GM23338 (cell line): ENCODE results near the gene SCAMP5. TPM values are rescaled to one million over a fixed set of nuclear protein-coding genes. Genes with fewer than 3 reads are reported as not detected.

Experiments used
- ATAC-seq: fragments of 200-7000 bp; cut with Tn5 transposase; 3 replicates; pipeline ENCODE4 v1.9.1; 2020
- DNase-seq: peaks from one replicate; pipeline ENCODE4 v3.0.0-alpha.2; 2015; ENCODE audit warnings: low spot score
- H2AFZ ChIP-seq: fragments of 200-600 bp; sonication (generic); 2 replicates; pipeline ENCODE4 v1.8.0; 2016; ENCODE audit warnings: antibody characterized with exemption, mild to moderate bottlenecking, moderate library complexity
- H3F3A ChIP-seq: fragments of 200-600 bp; sonication (generic); replicated peaks from 2 replicates; pipeline ENCODE4 v1.8.0; 2017; ENCODE audit warnings: antibody characterized with exemption, mixed run types, low read depth
- H3K27ac ChIP-seq: fragments of 200-600 bp; sonication (generic); 2 replicates; pipeline ENCODE4 v1.6.1; 2016; ENCODE audit warnings: low read depth
- H3K27me3 ChIP-seq: fragments of 200-600 bp; sonication (generic); 2 replicates; pipeline ENCODE4 v1.8.0; 2016; ENCODE audit warnings: mild to moderate bottlenecking, mixed run types, moderate library complexity; ENCODE audit not compliant: insufficient read depth
- H3K36me3 ChIP-seq: fragments of 200-600 bp; sonication (generic); 2 replicates; pipeline ENCODE4 v1.8.0; 2016; ENCODE audit warnings: mild to moderate bottlenecking; ENCODE audit not compliant: insufficient read depth
- H3K4me1 ChIP-seq: fragments of 200-600 bp; sonication (generic); 2 replicates; pipeline ENCODE4 v1.8.0; 2016; ENCODE audit warnings: mild to moderate bottlenecking, moderate library complexity; ENCODE audit not compliant: insufficient read depth
- H3K4me2 ChIP-seq: fragments of 200-600 bp; sonication (generic); 2 replicates; pipeline ENCODE4 v1.7.1; 2017; ENCODE audit warnings: mixed run types
- H3K4me3 ChIP-seq: fragments of 200-600 bp; sonication (generic); 2 replicates; pipeline ENCODE4 v1.6.1; 2016; ENCODE audit warnings: mixed run types
- H3K79me2 ChIP-seq: fragments of 200-600 bp; sonication (generic); replicated peaks from 2 replicates; pipeline ENCODE4 v1.8.0; 2017; ENCODE audit warnings: mild to moderate bottlenecking; ENCODE audit not compliant: insufficient read depth
- H3K9me2 ChIP-seq: fragments of 200-600 bp; sonication (generic); 2 replicates; pipeline ENCODE4 v1.8.0; 2017; ENCODE audit not compliant: insufficient read depth
- H4K20me1 ChIP-seq: fragments of 200-600 bp; sonication (generic); replicated peaks from 2 replicates; pipeline ENCODE4 v1.8.0; 2017; ENCODE audit warnings: mild to moderate bottlenecking; ENCODE audit not compliant: insufficient read depth
- H3K27ac Mint-ChIP-seq: 2 replicates; pipeline ENCODE4 v1.8.0; 2020; ENCODE audit warnings: inconsistent platforms, mild to moderate bottlenecking, moderate library complexity, mixed read lengths
- H3K27me3 Mint-ChIP-seq: 3 replicates; pipeline ENCODE4 v1.8.0; 2022; ENCODE audit warnings: low read depth, mild to moderate bottlenecking, moderate library complexity, mixed read lengths, inconsistent platforms; ENCODE audit not compliant: insufficient read depth, poor library complexity
- H3K36me3 Mint-ChIP-seq: 3 replicates; pipeline ENCODE4 v1.8.0; 2021; ENCODE audit warnings: low read depth, mild to moderate bottlenecking, inconsistent platforms, moderate library complexity, mixed read lengths
- H3K4me1 Mint-ChIP-seq: 3 replicates; pipeline ENCODE4 v1.8.0; 2020; ENCODE audit warnings: mild to moderate bottlenecking, inconsistent platforms, mixed read lengths
- H3K4me3 Mint-ChIP-seq: 3 replicates; pipeline ENCODE4 v1.8.0; 2021; ENCODE audit warnings: moderate library complexity, mild to moderate bottlenecking, inconsistent platforms, mixed read lengths
- H3K9me3 Mint-ChIP-seq: 3 replicates; pipeline ENCODE4 v1.8.0; 2020; ENCODE audit warnings: moderate library complexity, mild to moderate bottlenecking, inconsistent platforms, mixed read lengths
- CREB1 ChIP-seq: fragments of 250-450 bp; sonication (Bioruptor Pico); IDR thresholded peaks from 2 replicates; pipeline ENCODE4 v1.5.0; 2020; ENCODE audit warnings: low read depth, mild to moderate bottlenecking, moderate library complexity
- EZH2 ChIP-seq: fragments of 200-600 bp; sonication (generic); IDR thresholded peaks from one replicate; pipeline ENCODE4 v1.8.0; 2017; ENCODE audit warnings: antibody characterized with exemption, mild to moderate bottlenecking, low read depth; ENCODE audit not compliant: unreplicated experiment
- EZH2phosphoT487 ChIP-seq: fragments of 200-600 bp; sonication (generic); IDR thresholded peaks from one replicate; pipeline ENCODE4 v1.8.1; 2018; ENCODE audit warnings: antibody characterized with exemption; ENCODE audit not compliant: unreplicated experiment
- JUNB ChIP-seq: IDR thresholded peaks from one replicate; pipeline ENCODE4 v1.6.1; 2016; ENCODE audit warnings: antibody characterized with exemption; ENCODE audit not compliant: unreplicated experiment
- NANOG ChIP-seq: IDR thresholded peaks from 2 replicates; pipeline ENCODE4 v1.6.1; 2016; ENCODE audit warnings: antibody characterized with exemption, borderline replicate concordance
- POLR2AphosphoS5 ChIP-seq: IDR thresholded peaks from 2 replicates; pipeline ENCODE4 v1.6.1; 2016; ENCODE audit warnings: antibody characterized with exemption, low read depth
- STAT1 ChIP-seq: IDR thresholded peaks from one replicate; pipeline ENCODE4 v1.6.1; 2016; ENCODE audit warnings: antibody characterized with exemption; ENCODE audit not compliant: unreplicated experiment
- ZNF114 ChIP-seq: fragments of 250-450 bp; sonication (Bioruptor Pico); IDR thresholded peaks from 2 replicates; pipeline ENCODE4 v1.5.0; 2020; ENCODE audit warnings: mild to moderate bottlenecking, moderate library complexity
- ZNF331 ChIP-seq: fragments of 250-450 bp; sonication (Bioruptor Pico); IDR thresholded peaks from 2 replicates; pipeline ENCODE4 v1.5.0; 2020; ENCODE audit warnings: low read depth, mild to moderate bottlenecking, moderate library complexity
- polyA plus RNA-seq: library from polyadenylated mRNA; unstranded; fragments of >200 nt; fragmentation: Nextera tagmentation; extraction: Ambion mirVana; gene quantifications from 2 replicates; pipeline ENCODE4 v1.2.1, GENCODE V29; 2016
- total RNA-seq: library from RNA; depleted of rRNA; stranded (reverse); fragments of >200 nt; shearing (Covaris generic); gene quantifications from 2 replicates; pipeline ENCODE4 v1.2.3, GENCODE V29; 2014
- TF ChIP-seq, protein P1 (sequence below): IDR thresholded peaks from one replicate; pipeline ENCODE4 v1.6.1; 2018; ENCODE audit warnings: antibody characterized with exemption; ENCODE audit not compliant: unreplicated experiment
- TF ChIP-seq, protein P2 (sequence below): IDR thresholded peaks from 2 replicates; pipeline ENCODE4 v1.6.1; 2016; ENCODE audit warnings: antibody characterized with exemption

SCAMP5 gene
- total and polyA plus RNA-seq, 2 experiments from 2014 or later = 12.8 to 43.3 TPM

DNA sequence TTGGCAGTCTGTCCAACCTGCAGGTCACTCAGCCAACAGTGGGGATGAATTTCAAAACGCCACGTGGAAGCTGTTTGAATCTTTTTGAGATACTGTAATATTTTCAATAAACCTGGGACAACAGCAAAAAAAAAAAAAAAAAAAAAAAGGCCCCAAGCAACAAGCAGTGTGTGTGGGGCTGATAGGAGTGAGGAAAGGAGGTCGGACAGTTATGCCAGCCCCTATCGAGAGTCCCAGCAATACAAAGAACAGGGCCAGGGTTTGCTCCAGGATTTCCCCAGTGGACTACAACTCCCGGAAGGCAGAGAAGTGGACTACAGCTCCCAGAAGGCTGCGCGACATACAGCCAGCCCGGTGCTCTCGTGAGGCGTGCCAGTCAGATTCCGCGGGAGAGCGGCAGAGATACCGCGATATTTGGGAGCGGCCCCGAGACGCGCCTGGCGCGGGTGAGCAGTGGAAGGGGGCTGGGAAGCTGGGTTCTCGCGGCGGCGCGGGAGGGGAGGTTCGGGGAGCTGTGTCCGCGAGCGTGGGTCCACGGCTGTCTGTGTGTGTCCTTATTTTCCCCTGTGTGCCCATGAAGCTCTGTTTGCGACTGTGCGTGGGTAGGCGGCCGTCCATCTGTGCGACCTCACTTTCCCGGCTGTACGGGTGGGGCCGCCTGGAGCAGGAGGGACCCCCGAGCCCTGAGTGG lies 28.0 kb downstream of the SCAMP5 start, which contains the start of gene PPCDC:
Gene PPCDC (plus strand): TSS at position 410 of the 691 bp plus-strand sequence. CDS start 4,729 bp downstream, outside the sequence.
- Histone ChIP-seq H4K20me1 (no peaks in the 10 kb centered on the region), H3K27ac (no peak within 1 kb of the TSS), H3F3A (no peaks in the 10 kb centered on the region), H3K4me3 (peak within 1 kb of the TSS; percentile 99), H3K4me2 (peak within 1 kb of the TSS; percentile 100), H3K4me1 (peaks cover 7% of the 10 kb centered on the region; the same call in 1 of the 2 replicates), H3K9me2 (no peaks in the 10 kb centered on the region), H2AFZ (peak within 1 kb of the TSS; percentile 94), H3K79me2 (peaks cover 14% of the 10 kb centered on the region), H3K36me3 (no peaks in the 10 kb centered on the region), H3K27me3 (no peaks in the 10 kb centered on the region)
- H3K27me3 Mint-ChIP-seq = peaks cover 13% of the 10 kb centered on the region
- peaks cover 15% of the 10 kb centered on the region for H3K36me3 Mint-ChIP-seq
- DNase-seq (peak; percentile 98), ATAC-seq (peak; percentile 98)
- TF ChIP-seq NANOG (no peak), POLR2AphosphoS5 (peak; percentile 98), EZH2phosphoT487 (no peak), ZNF114 (CRISPR knock-in tag) (no peak), CREB1 (CRISPR knock-in tag) (no peak; the same call in 1 of the 2 replicates)
- TF ChIP-seq, protein P1, sequence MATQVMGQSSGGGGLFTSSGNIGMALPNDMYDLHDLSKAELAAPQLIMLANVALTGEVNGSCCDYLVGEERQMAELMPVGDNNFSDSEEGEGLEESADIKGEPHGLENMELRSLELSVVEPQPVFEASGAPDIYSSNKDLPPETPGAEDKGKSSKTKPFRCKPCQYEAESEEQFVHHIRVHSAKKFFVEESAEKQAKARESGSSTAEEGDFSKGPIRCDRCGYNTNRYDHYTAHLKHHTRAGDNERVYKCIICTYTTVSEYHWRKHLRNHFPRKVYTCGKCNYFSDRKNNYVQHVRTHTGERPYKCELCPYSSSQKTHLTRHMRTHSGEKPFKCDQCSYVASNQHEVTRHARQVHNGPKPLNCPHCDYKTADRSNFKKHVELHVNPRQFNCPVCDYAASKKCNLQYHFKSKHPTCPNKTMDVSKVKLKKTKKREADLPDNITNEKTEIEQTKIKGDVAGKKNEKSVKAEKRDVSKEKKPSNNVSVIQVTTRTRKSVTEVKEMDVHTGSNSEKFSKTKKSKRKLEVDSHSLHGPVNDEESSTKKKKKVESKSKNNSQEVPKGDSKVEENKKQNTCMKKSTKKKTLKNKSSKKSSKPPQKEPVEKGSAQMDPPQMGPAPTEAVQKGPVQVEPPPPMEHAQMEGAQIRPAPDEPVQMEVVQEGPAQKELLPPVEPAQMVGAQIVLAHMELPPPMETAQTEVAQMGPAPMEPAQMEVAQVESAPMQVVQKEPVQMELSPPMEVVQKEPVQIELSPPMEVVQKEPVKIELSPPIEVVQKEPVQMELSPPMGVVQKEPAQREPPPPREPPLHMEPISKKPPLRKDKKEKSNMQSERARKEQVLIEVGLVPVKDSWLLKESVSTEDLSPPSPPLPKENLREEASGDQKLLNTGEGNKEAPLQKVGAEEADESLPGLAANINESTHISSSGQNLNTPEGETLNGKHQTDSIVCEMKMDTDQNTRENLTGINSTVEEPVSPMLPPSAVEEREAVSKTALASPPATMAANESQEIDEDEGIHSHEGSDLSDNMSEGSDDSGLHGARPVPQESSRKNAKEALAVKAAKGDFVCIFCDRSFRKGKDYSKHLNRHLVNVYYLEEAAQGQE = no peak
- TF ChIP-seq, protein P2, sequence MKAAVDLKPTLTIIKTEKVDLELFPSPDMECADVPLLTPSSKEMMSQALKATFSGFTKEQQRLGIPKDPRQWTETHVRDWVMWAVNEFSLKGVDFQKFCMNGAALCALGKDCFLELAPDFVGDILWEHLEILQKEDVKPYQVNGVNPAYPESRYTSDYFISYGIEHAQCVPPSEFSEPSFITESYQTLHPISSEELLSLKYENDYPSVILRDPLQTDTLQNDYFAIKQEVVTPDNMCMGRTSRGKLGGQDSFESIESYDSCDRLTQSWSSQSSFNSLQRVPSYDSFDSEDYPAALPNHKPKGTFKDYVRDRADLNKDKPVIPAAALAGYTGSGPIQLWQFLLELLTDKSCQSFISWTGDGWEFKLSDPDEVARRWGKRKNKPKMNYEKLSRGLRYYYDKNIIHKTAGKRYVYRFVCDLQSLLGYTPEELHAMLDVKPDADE = peak; percentile 98
- H3K9me3 Mint-ChIP-seq = no peaks in the 10 kb centered on the region
- peaks cover 15% of the 10 kb centered on the region for H3K4me1 Mint-ChIP-seq
- H3K4me3 Mint-ChIP-seq = peak within 1 kb of the TSS; percentile 94
- H3K27ac Mint-ChIP-seq = peak within 1 kb of the TSS; percentile 97

DNA sequence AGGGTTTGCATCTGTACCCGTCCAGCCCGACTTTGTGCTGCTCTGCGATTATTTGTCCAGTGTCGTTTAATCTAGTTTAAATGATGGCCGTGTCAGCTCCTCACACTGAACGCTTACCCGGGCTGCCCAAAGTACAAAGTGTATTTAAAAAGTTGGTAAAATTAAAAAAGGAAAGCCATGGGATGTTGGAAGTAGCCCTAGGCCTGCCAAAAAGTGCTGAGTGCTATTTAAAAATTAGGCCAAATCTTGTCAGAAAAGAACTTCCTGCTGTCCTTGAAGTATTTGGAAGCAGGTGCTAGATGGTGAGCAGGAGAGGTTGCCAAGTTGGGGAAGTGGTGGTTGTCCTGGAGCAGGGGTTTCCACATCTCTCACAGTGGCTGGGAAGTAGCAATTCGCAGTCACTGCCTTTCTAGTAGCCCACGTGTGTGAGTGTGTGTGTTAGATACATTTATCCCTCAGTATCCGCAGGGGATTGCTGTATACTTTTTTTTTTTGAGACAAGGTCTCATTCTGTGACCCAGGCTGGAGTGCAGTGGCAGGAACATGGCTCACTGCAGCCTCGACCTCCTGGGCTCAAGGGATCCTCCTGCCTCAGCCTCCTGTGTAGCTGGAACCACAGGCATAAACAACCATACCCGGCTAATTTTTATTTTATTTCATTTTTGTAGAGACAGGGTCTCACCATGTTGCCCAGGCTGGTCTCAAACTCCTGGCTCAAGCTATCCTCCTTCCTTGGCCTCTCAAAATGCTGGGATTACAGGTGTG lies 28.7 kb downstream of the SCAMP5 start:
- peak overlapping the region; percentile 94 for H3K4me3 Mint-ChIP-seq
- DNase-seq = peak; percentile 31
- ATAC-seq = peak; percentile 15
- H3K27me3 Mint-ChIP-seq = peaks cover 15% of the 10 kb centered on the region
- Histone ChIP-seq H3K79me2 (peaks cover 14% of the 10 kb centered on the region), H3K4me2 (peak overlapping the region; percentile 100), H3K36me3 (no peaks in the 10 kb centered on the region), H3K4me1 (peaks cover 7% of the 10 kb centered on the region; the same call in 1 of the 2 replicates), H2AFZ (peak overlapping the region; percentile 94), H3F3A (0 out of 2 replicates have a peak, but pooled peaks cover 2% of the 10 kb centered on the region), H3K27me3 (no peaks in the 10 kb centered on the region), H3K27ac (no peak overlapping the region), H3K9me2 (no peaks in the 10 kb centered on the region), H3K4me3 (peak overlapping the region; percentile 99), H4K20me1 (no peaks in the 10 kb centered on the region)
- peak overlapping the region; percentile 97 for H3K27ac Mint-ChIP-seq
- no peaks in the 10 kb centered on the region for H3K9me3 Mint-ChIP-seq
- peaks cover 22% of the 10 kb centered on the region for H3K4me1 Mint-ChIP-seq
- peaks cover 10% of the 10 kb centered on the region; the same call in 2 of the 3 replicates for H3K36me3 Mint-ChIP-seq
- no peak for TF ChIP-seq STAT1
- no peak for TF ChIP-seq ZNF331 (CRISPR knock-in tag)
- no peak for TF ChIP-seq ZNF114 (CRISPR knock-in tag)
- TF ChIP-seq POLR2AphosphoS5 = no peak
- TF ChIP-seq, protein P1 = no peak
- TF ChIP-seq NANOG = no peak
- TF ChIP-seq, protein P2 = no peak
- no peak for TF ChIP-seq JUNB
- TF ChIP-seq EZH2 = no peak
